Myocyte (in vitro differentiated cells): ENCODE measurements around the gene NES. TPM values are rescaled to one million over a fixed set of nuclear protein-coding genes. Genes with fewer than 3 reads are reported as not detected.
A peak's percentile ranks its signal among the peaks of the same experiment; 100 is the strongest.

Experiments
- DNase-seq: peaks from one replicate; pipeline ENCODE4 v3.0.0-alpha.2; 2012; ENCODE audit warnings: low read depth
- total RNA-seq: library from RNA; depleted of rRNA; stranded (reverse); fragments of >200 nt; gene quantifications from 2 replicates; pipeline ENCODE4 v1.2.3, GENCODE V29; 2014

The NES gene
- total RNA-seq, 1 donor from 2014 or later: 1,770 TPM

DNA sequence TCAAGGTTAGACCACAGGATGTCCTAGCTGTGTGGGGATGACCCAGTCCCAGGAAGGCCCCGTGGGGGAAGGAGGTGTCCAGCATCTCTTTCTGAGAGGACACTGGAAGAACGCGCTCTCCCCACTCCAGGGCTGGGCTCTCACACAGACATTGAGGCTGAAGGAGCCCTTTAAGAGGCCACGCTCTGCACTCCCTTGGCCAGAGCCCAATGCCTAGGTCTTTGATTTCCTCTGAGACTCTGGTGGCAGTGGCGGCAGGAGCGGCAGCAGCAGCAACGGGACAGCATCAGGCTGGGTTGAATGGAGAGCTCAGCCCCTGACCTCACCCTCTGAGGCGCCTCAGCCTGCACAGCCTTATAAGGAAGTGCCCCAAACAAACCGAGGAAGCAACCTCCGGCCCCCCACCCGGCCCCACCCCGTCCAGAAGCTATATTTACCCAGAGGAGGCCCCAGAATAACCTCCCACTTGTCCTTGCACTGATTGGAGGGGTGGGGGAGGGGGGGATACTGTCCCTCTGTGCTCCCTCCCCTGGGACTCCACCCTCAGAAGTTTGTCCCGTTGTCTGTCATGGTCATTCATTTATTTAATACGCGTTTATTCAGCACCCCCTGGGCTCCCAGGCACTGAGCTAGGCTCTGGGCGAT lies 12.3 kb downstream of the NES start:
- peak; percentile 96 for DNase-seq

DNA sequence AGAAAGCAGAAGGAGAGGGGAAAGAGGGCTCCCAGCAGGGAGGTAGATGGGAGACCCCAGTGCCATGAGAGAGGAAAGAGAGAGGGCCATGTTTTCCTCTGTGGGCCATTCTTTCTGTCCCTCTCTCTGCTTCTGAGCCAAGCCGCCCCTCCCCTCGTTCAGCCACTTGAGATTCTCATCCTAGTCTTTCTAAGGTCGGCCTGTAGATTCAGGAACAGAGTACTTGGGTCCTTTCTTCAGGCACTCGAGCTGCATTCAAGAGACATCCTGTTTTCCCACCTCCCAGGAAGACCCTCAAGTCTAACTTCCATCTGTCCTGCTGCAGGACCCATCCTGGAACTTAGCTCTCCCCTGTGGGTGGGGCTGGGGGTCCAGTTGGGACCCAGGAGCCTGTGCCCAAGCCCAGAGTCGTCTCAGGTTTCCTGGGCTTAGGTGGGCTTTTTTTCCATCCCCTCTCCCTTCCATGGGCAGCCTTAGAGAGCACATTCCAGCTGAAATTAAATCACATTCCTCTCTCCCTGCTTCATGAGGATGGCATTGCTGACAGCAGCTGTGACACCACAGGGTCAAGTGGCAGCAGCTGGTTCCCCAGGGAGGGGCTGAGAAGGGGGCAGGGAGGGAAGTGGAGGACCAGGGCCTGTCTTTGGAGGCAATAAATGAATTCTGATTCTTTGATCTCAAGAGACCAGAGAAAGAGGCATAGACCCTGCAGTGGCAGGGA lies 13.0 kb downstream of the NES start:
- peak; percentile 96 for DNase-seq

GRCh38 chr1:156663178-156663577 lies 14.0 kb downstream of the NES start:
- DNase-seq: peak; percentile 99

DNA sequence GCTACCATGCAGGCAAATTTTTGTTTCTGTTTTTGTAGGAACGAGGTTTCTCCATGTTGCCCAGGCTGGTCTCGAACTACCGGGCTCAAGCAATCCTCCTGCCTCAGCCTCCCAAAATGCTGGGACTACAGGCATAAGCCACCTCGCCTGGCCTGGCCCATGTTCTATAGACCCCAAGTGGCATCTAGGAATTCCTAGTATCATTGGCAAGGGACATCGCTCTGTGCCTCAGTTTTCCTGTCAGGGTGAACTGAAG lies 14.5 kb downstream of the NES start:
- no peak for DNase-seq

GRCh38 chr1:156662005-156662799 lies 15.0 kb downstream of the NES start:
- peak; percentile 75 for DNase-seq

GRCh38 chr1:156660752-156661112 lies 16.5 kb downstream of the NES start:
- DNase-seq: peak; percentile 77

DNA sequence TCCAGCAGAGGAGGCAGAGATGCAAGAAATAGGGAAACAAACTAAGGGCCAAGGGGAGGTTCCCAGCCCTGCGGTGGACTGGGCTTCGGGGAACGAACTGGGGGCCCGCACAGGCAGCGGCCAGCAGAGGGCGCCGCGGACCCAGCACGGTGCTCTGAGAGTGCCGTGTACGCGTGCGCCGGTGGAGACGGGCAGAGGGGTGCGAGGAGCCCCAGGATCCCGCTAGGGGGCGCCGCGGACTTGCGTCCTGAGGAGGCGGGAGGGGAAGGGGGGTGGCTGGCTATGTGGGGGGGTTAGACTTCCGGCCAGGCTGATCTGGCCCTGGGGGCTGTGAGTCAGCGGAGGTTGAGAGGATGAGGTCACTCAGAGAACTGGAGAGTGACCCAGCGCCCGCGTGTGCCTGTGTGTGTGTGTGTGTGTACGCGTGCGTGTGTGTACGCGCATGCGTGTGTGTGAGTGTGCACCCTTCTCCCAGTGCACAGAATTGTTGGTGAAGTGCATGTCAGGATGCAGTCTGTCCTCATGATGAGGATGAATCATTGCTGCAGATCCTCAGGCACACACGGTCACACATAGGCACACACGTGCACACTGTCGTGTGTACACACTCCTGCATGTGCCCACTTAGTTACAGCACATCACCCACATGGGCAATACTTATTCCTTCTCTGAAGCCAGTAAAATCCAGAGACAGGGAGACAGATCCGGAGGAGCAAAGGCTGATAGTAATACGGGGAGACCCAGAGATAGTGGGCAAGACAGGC lies 17.0 kb downstream of the NES start:
- DNase-seq: peak; percentile 99

DNA sequence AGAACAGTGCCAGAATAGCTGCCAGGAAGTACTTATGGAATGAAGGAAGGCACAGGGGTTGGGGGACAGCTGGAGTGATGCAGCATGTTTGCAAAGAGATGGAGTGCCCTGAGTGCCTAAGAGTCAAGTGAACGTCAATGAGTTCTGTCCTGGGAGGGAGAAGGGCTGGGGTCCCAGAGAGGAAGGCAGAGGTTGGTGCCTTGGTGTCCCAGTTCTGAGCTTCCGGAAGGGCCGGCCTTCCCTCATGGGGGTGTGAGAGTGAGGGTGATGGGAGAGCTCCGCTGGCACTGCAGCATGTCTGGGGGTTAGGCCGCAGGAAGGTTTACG lies 17.6 kb downstream of the NES start:
- DNase-seq: no peak

DNA sequence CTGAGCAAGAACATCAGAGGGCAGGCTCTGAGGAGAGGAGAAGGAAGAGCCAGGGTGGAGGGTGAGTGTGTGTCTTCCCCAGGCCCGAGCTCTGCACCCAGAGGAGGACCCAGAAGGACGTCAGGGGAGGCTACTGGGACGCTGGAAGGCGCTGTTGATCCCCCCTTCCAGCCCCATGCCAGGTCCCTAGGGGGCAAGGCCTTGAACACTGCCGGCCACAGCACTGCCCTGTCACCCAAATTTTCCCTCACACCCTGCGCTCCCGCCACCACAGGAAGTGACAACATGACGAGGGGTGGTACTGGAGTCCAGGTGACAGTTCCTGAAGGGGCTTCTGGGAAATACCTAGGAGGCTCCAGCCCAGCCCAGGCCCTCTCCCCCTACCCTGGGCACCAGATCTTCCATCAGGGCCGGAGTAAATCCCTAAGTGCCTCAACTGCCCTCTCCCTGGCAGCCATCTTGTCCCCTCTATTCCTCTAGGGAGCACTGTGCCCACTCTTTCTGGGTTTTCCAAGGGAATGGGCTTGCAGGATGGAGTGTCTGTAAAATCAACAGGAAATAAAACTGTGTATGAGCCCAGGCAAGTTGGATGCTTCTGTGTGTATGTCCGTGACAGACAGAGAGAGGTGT lies 18.1 kb downstream of the NES start:
- no peak for DNase-seq

DNA sequence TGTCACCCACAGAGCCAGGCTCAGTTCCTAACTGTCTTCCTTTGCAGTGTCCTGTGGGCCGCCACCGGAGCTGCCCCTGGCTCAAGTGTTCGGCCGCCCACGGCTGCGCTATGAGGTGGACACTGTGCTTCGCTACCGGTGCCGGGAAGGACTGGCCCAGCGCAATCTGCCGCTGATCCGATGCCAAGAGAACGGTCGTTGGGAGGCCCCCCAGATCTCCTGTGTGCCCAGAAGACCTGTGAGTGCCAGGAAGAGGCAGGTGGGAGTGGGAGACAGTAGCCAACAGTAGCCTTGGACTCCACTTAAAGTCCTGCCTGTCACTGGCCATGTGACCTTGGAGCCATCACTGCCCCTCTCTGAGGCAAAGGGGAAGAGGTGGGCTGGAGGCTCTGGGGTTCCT lies 18.7 kb downstream of the NES start:
- no peak for DNase-seq

- DNase-seq: peak; percentile 21
Observed at GRCh38 chr1:156657741-156658319, 19.4 kb downstream of the NES start.

GRCh38 chr1:156656806-156657740 lies 20.1 kb downstream of the NES start:
- DNase-seq: peak; percentile 65

- DNase-seq: no peak
Observed at GRCh38 chr1:156655904-156656516, 21.2 kb downstream of the NES start.

GRCh38 chr1:156655151-156655903 lies 21.9 kb downstream of the NES start:
- DNase-seq: no peak

DNA sequence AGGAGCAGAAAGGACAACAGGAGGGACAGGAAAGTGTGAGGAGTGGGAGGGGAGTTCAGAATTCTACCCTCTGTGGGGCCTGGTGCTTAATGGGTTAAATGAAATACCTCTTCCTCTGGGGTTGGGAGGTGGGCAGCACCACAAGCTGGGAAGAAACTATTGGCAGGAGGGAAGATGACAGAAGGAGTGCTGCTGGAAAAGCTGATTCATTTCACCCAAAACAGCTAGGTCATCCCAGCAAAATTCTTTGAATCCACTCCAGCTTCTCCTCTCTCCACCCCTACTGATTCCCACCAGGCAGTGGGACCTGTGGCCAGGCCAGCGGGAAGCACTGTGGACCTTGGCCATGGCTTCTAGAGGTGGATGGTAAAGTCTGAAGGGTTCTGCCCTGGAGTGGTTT lies 22.5 kb downstream of the NES start:
- no peak for DNase-seq

DNA sequence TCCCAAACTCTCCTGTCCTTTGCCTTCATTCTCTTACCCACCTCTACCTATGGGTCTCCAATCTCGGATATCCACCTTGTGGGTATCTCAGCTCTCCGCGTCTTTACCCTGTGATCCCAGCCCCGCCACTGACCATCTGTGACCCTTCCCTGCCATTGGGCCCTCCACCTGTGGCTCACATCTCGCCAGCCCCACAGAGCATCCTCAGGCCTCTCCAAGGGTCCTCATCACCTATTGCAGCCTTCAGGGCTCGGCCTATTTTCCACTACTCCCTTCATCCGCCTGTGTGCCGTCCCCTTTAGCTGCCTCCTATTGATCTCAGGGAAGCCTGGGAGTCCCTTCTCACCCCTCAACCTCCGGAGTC lies 24.2 kb downstream of the NES start:
- no peak for DNase-seq

- peak; percentile 79 for DNase-seq
Observed at GRCh38 chr1:156652131-156652991, 24.8 kb downstream of the NES start.

GRCh38 chr1:156648951-156649350 lies 28.3 kb downstream of the NES start:
- peak; percentile 38 for DNase-seq
